Neural progenitor cell (in vitro differentiated cells): ENCODE results near the gene CEP83. TPM values are rescaled to one million over a fixed set of nuclear protein-coding genes. Genes with fewer than 3 reads are reported as not detected.

Experiments used
- DNase-seq: peaks from one replicate; pipeline ENCODE4 v3.0.0-alpha.2; 2016; ENCODE audit warnings: low spot score
- H2AFZ ChIP-seq: fragments of 200-600 bp; sonication (generic); replicated peaks from 2 replicates; pipeline ENCODE4 v1.6.1; 2016; ENCODE audit warnings: antibody characterized with exemption
- H3F3A ChIP-seq: fragments of 200-600 bp; sonication (generic); 2 replicates; pipeline ENCODE4 v1.6.1; 2016; ENCODE audit warnings: antibody characterized with exemption, low read depth
- H3K27ac ChIP-seq: fragments of 200-600 bp; sonication (generic); 2 replicates; pipeline ENCODE4 v1.5.1; 2016; ENCODE audit warnings: mild to moderate bottlenecking
- H3K27me3 ChIP-seq: fragments of 200-600 bp; sonication (generic); 2 replicates; pipeline ENCODE4 v1.6.1; 2016; ENCODE audit warnings: mild to moderate bottlenecking, moderate library complexity
- H3K36me3 ChIP-seq: fragments of 200-600 bp; sonication (generic); 2 replicates; pipeline ENCODE4 v1.5.1; 2016
- H3K4me1 ChIP-seq: fragments of 200-600 bp; sonication (generic); 2 replicates; pipeline ENCODE4 v1.6.1; 2016; ENCODE audit warnings: mixed run types
- H3K4me2 ChIP-seq: fragments of 200-600 bp; sonication (generic); 2 replicates; pipeline ENCODE4 v1.6.1; 2016
- H3K4me3 ChIP-seq: fragments of 200-600 bp; sonication (generic); 2 replicates; pipeline ENCODE4 v1.5.1; 2016
- H3K79me2 ChIP-seq: fragments of 200-600 bp; sonication (generic); 2 replicates; pipeline ENCODE4 v1.6.1; 2016; ENCODE audit warnings: low read depth
- H3K9ac ChIP-seq: fragments of 200-600 bp; sonication (generic); 2 replicates; pipeline ENCODE4 v1.6.1; 2016
- H3K9me3 ChIP-seq: fragments of 200-600 bp; sonication (generic); 2 replicates; pipeline ENCODE4 v1.5.1; 2016; ENCODE audit warnings: low read depth
- H4K20me1 ChIP-seq: fragments of 200-600 bp; sonication (generic); 2 replicates; pipeline ENCODE4 v1.6.1; 2016; ENCODE audit warnings: low read depth
- H3K27ac Mint-ChIP-seq: 3 replicates; pipeline ENCODE4 v1.8.0; 2021; ENCODE audit warnings: mixed read lengths
- H3K27me3 Mint-ChIP-seq: 2 replicates; pipeline ENCODE4 v1.8.0; 2022; ENCODE audit warnings: low read depth, mild to moderate bottlenecking, inconsistent platforms, moderate library complexity, mixed read lengths; ENCODE audit not compliant: insufficient read depth
- H3K36me3 Mint-ChIP-seq: 3 replicates; pipeline ENCODE4 v1.8.0; 2021; ENCODE audit warnings: mixed read lengths
- H3K4me1 Mint-ChIP-seq: 3 replicates; pipeline ENCODE4 v1.8.0; 2021; ENCODE audit warnings: mixed read lengths
- H3K4me3 Mint-ChIP-seq: 3 replicates; pipeline ENCODE4 v1.8.0; 2021; ENCODE audit warnings: mild to moderate bottlenecking, moderate library complexity, mixed read lengths
- H3K9me3 Mint-ChIP-seq: 3 replicates; pipeline ENCODE4 v1.8.0; 2020; ENCODE audit warnings: mixed read lengths
- CTCF ChIP-seq: fragments of 200-600 bp; sonication (generic); IDR thresholded peaks from 2 replicates; pipeline ENCODE4 v1.5.1; 2017; ENCODE audit warnings: antibody characterized with exemption, mild to moderate bottlenecking
- EZH2 ChIP-seq: fragments of 200-600 bp; sonication (generic); IDR thresholded peaks from 2 replicates; pipeline ENCODE4 v1.6.1; 2017; ENCODE audit warnings: antibody characterized with exemption, mild to moderate bottlenecking, moderate library complexity
- EZH2phosphoT487 ChIP-seq: fragments of 200-600 bp; sonication (generic); IDR thresholded peaks from 2 replicates; pipeline ENCODE4 v1.6.1; 2017; ENCODE audit warnings: antibody characterized with exemption
- total RNA-seq: library from RNA; depleted of rRNA; stranded (reverse); fragments of >200 nt; gene quantifications from 2 replicates; pipeline ENCODE4 v1.2.3, GENCODE V29; 2015; ENCODE audit warnings: low replicate concordance

CEP83 gene
- total RNA-seq, 1 donor from 2014 or later, result 60.4 TPM

- H3K9me3 ChIP-seq, result peaks cover under 1% of the 10 kb centered on the region
- Mint-ChIP-seq H3K27ac (no peak overlapping the region), H3K4me1 (no peaks in the 10 kb centered on the region), H3K36me3 (peaks cover 39% of the 10 kb centered on the region), H3K27me3 (no peaks in the 10 kb centered on the region), H3K9me3 (peaks cover 44% of the 10 kb centered on the region), H3K4me3 (no peak overlapping the region)
- no peaks in the 10 kb centered on the region for H3K4me1 ChIP-seq
- DNase-seq, result no peak
- TF ChIP-seq EZH2 (no peak), CTCF (no peak), EZH2phosphoT487 (no peak)
- H3K36me3 ChIP-seq, result peaks cover 10% of the 10 kb centered on the region
- H2AFZ ChIP-seq, result no peak overlapping the region
- H3K9ac ChIP-seq, result no peak overlapping the region
- no peak overlapping the region for H3K27ac ChIP-seq
- H3K4me2 ChIP-seq, result no peak overlapping the region
- no peak overlapping the region for H3K4me3 ChIP-seq
- no peaks in the 10 kb centered on the region for H4K20me1 ChIP-seq
- no peaks in the 10 kb centered on the region for H3K27me3 ChIP-seq
- H3K79me2 ChIP-seq, result peaks cover 96% of the 10 kb centered on the region
- H3F3A ChIP-seq, result no peaks in the 10 kb centered on the region
Measured at GRCh38 chr12:94445662-94446061, 14.0 kb downstream of the CEP83 start.

GRCh38 chr12:94437303-94437702 lies 22.4 kb downstream of the CEP83 start:
- Histone ChIP-seq H3F3A (peaks cover 6% of the 10 kb centered on the region), H2AFZ (no peak overlapping the region), H3K27me3 (no peaks in the 10 kb centered on the region), H3K4me3 (no peak overlapping the region), H3K9me3 (peaks cover 23% of the 10 kb centered on the region), H3K4me2 (no peak overlapping the region), H3K4me1 (peaks cover 28% of the 10 kb centered on the region), H4K20me1 (no peaks in the 10 kb centered on the region), H3K79me2 (peaks cover 90% of the 10 kb centered on the region), H3K27ac (no peak overlapping the region), H3K9ac (no peak overlapping the region), H3K36me3 (peaks cover 14% of the 10 kb centered on the region)
- Mint-ChIP-seq H3K4me1 (peaks cover 38% of the 10 kb centered on the region), H3K36me3 (peaks cover 27% of the 10 kb centered on the region), H3K9me3 (peaks cover 47% of the 10 kb centered on the region), H3K27ac (no peak overlapping the region), H3K4me3 (no peak overlapping the region), H3K27me3 (no peaks in the 10 kb centered on the region)
- no peak for DNase-seq
- TF ChIP-seq CTCF (no peak), EZH2phosphoT487 (no peak), EZH2 (no peak)

- Histone ChIP-seq H2AFZ (no peak overlapping the region), H3K27ac (peak overlapping the region; percentile 58), H3K79me2 (peaks cover 88% of the 10 kb centered on the region), H3K36me3 (peaks cover 14% of the 10 kb centered on the region), H3K9me3 (peaks cover 29% of the 10 kb centered on the region), H3K4me1 (peaks cover 28% of the 10 kb centered on the region), H3K27me3 (no peaks in the 10 kb centered on the region), H3K9ac (no peak overlapping the region), H3K4me2 (peak overlapping the region; percentile 40), H4K20me1 (no peaks in the 10 kb centered on the region), H3K4me3 (no peak overlapping the region), H3F3A (peaks cover 11% of the 10 kb centered on the region)
- peak overlapping the region; percentile 33 for H3K4me3 Mint-ChIP-seq
- peaks cover 48% of the 10 kb centered on the region for H3K9me3 Mint-ChIP-seq
- H3K36me3 Mint-ChIP-seq, result peaks cover 27% of the 10 kb centered on the region
- peak overlapping the region; percentile 96 for H3K27ac Mint-ChIP-seq
- TF ChIP-seq CTCF (no peak), EZH2phosphoT487 (no peak), EZH2 (no peak)
- H3K4me1 Mint-ChIP-seq, result peaks cover 39% of the 10 kb centered on the region
- DNase-seq, result peak; percentile 4
- no peaks in the 10 kb centered on the region for H3K27me3 Mint-ChIP-seq
Measured at GRCh38 chr12:94435511-94435927, 24.1 kb downstream of the CEP83 start.
